Esophagus squamous epithelium (tissue), 5 donors: Measurements from ENCODE around the gene ANKRD13C. TPM values are rescaled to one million over a fixed set of nuclear protein-coding genes. Genes with fewer than 3 reads are reported as not detected.

ENCODE experiments used
- DNase-seq: peaks from one replicate; lab custom pipeline; 2025; lab: John Stamatoyannopoulos, UW
- H3K27ac ChIP-seq, 4 donors: fragments of 200-600 bp; sonication (generic); one replicate each; pipeline ENCODE4 v1.5.1; 2016 to 2019; ENCODE audit warnings: mild to moderate bottlenecking in 1 of 4
- H3K27me3 ChIP-seq, 4 donors: fragments of 200-600 bp; sonication (generic); 1 replicate in 3 of 4; 2 replicates in 1 of 4; pipeline versions ENCODE4 v1.5.1 to v1.6.0; 2017 to 2021; ENCODE audit warnings: antibody characterized with exemption in 1 of 4
- H3K36me3 ChIP-seq, 3 donors: fragments of 200-600 bp; sonication (generic); one replicate each; pipeline ENCODE4 v1.5.1; 2016 to 2019
- H3K4me1 ChIP-seq, 3 donors: fragments of 200-600 bp; sonication (generic); one replicate each; pipeline ENCODE4 v1.5.1; 2017 to 2019
- H3K4me3 ChIP-seq, 4 donors: fragments of 200-600 bp; sonication (generic); 1 replicate in 3 of 4; 2 replicates in 1 of 4; pipeline ENCODE4 v1.5.1; 2016 to 2019; ENCODE audit warnings: mild to moderate bottlenecking in 2 of 4, moderate library complexity in 1 of 4
- H3K9me3 ChIP-seq, 3 donors: fragments of 200-600 bp; sonication (generic); one replicate each; pipeline ENCODE4 v1.5.1; 2016 to 2019
- CTCF ChIP-seq, 6 experiments: fragments of 450-650 bp in 4 of 6; fragments of 200-600 bp in 2 of 6; sonication (generic) in 2 of 6; IDR thresholded peaks; one replicate each; pipeline ENCODE4 v1.5.1; 2016 to 2019; ENCODE audit warnings: antibody characterized with exemption in 6 of 6, mild to moderate bottlenecking in 4 of 6, moderate library complexity in 4 of 6
- POLR2A ChIP-seq, 4 donors: fragments of 450-650 bp; IDR thresholded peaks; one replicate each; pipeline ENCODE4 v1.6.1; 2017; ENCODE audit warnings: antibody characterized with exemption in 4 of 4, mild to moderate bottlenecking in 4 of 4, moderate library complexity in 3 of 4
- WGBS, 2 donors: methylation state at CpG; one replicate each; pipeline ENCODE4 v1.1.5; 2018; 5-methylcytosine and 5-hydroxymethylcytosine counted together
- intact Hi-C: fragments of 100-400 bp; cut with DNase I; formaldehyde crosslinking; loops from one replicate; pipeline ENCODE4 v1.15.0; 2022
- total RNA-seq, 4 donors: library from RNA; depleted of rRNA; stranded (reverse); fragments of >200 nt; gene quantifications; one replicate each; pipeline ENCODE4 v1.1.0, GENCODE V29; 2016
- donor health status: DM: yes; HTN: yes; CAD: no.

ANKRD13C gene
- total RNA-seq: 10 to 100 TPM; 17.2 to 23.3 (median 17.4) TPM

- Histone ChIP-seq H3K27me3 (no peaks in the 10 kb centered on the region), H3K27ac (peak within 1 kb of the TSS; percentile 91 to 98 (median 95)), H3K4me3 (peak within 1 kb of the TSS; percentile 72 to 94 (median 80)), H3K9me3 (no peaks in the 10 kb centered on the region), H3K4me1 (peaks cover 7 to 58% (median 26%) of the 10 kb centered on the region in 3 donors), H3K36me3 (peaks cover 0 to 6% (median 0%) of the 10 kb centered on the region in 3 donors)
- TF ChIP-seq CTCF (IDR thresholded peaks at IDR 0.05): no peak
- peak in 3 of 4 donors; percentile 46 to 84 (median 82) for TF ChIP-seq POLR2A (IDR thresholded peaks at IDR 0.05)
- peak; percentile 71 for DNase-seq
- intact Hi-C loops: loop anchor here (10.0 kb wide), 1 partner anchor 60 kb away; the partner anchor contains the start of gene CTH
- WGBS, 2 donors: 0% methylated on average over 11 to 23 of the region's 65 CpGs
These were observed at the start of gene ANKRD13C for GRCh38 chr1:70354332-70355110. Gene ANKRD13C (minus strand): TSS chr1:70354722. CDS start chr1:70354408, 314 bp downstream.

- Histone ChIP-seq H3K27ac (no peak overlapping the region), H3K9me3 (no peaks in the 10 kb centered on the region), H3K4me3 (no peak overlapping the region), H3K4me1 (no peaks in the 10 kb centered on the region), H3K27me3 (no peaks in the 10 kb centered on the region), H3K36me3 (no peaks in the 10 kb centered on the region)
- WGBS, 2 donors: 60 to 89% methylated on average over 2 of the region's 2 CpGs
- intact Hi-C loops: no loop called here
- no peak for TF ChIP-seq POLR2A (IDR thresholded peaks at IDR 0.05)
- TF ChIP-seq CTCF (IDR thresholded peaks at IDR 0.05): no peak
- no peak for DNase-seq
These were observed 49.2 kb upstream of the ANKRD13C start for GRCh38 chr1:70403759-70404158.

GRCh38 chr1:70401974-70402373, 47.5 kb upstream of the ANKRD13C start:
- no peaks in the 10 kb centered on the region for H3K27me3 ChIP-seq
- TF ChIP-seq CTCF (IDR thresholded peaks at IDR 0.05) (no peak), POLR2A (IDR thresholded peaks at IDR 0.05) (no peak)
- intact Hi-C loops: no loop called here
- no peak for DNase-seq
- H3K27ac ChIP-seq: no peak overlapping the region
- H3K4me1 ChIP-seq: no peaks in the 10 kb centered on the region
- H3K36me3 ChIP-seq: no peaks in the 10 kb centered on the region
- no peak overlapping the region for H3K4me3 ChIP-seq
- no peaks in the 10 kb centered on the region for H3K9me3 ChIP-seq
- WGBS, 2 donors: 80 to 93% methylated on average over 1 of the region's 1 CpG

- no peak overlapping the region for H3K27ac ChIP-seq
- H3K9me3 ChIP-seq: no peaks in the 10 kb centered on the region
- no peaks in the 10 kb centered on the region for H3K27me3 ChIP-seq
- no peaks in the 10 kb centered on the region for H3K4me1 ChIP-seq
- 85 to 88% methylated on average over 1 of the region's 1 CpG for WGBS, 2 donors
- intact Hi-C loops: no loop called here
- H3K4me3 ChIP-seq: no peak overlapping the region
- no peaks in the 10 kb centered on the region for H3K36me3 ChIP-seq
- no peak for DNase-seq
- no peak for TF ChIP-seq POLR2A (IDR thresholded peaks at IDR 0.05)
- no peak for TF ChIP-seq CTCF (IDR thresholded peaks at IDR 0.05)
These were observed 45.8 kb upstream of the ANKRD13C start for GRCh38 chr1:70400335-70400734.

- H3K4me3 ChIP-seq: no peak overlapping the region
- no peak overlapping the region for H3K27ac ChIP-seq
- H3K4me1 ChIP-seq: no peaks in the 10 kb centered on the region
- DNase-seq: no peak
- no peaks in the 10 kb centered on the region for H3K36me3 ChIP-seq
- H3K9me3 ChIP-seq: no peaks in the 10 kb centered on the region
- intact Hi-C loops: no loop called here
- H3K27me3 ChIP-seq: no peaks in the 10 kb centered on the region
- TF ChIP-seq POLR2A (IDR thresholded peaks at IDR 0.05) (no peak), CTCF (IDR thresholded peaks at IDR 0.05) (no peak)
- WGBS, 2 donors: 71 to 75% methylated on average over 7 of the region's 7 CpGs
These were observed 42.5 kb upstream of the ANKRD13C start for GRCh38 chr1:70397013-70397412.
